ENCODE data around the gene PTCD1. TPM values are rescaled to one million over a fixed set of nuclear protein-coding genes. Genes with fewer than 3 reads are reported as not detected.

Gene PTCD1
- total and polyA plus RNA-seq, 7 experiments from 2014 or later: 3.7 to 10.8 (median 4.3) TPM

DNA sequence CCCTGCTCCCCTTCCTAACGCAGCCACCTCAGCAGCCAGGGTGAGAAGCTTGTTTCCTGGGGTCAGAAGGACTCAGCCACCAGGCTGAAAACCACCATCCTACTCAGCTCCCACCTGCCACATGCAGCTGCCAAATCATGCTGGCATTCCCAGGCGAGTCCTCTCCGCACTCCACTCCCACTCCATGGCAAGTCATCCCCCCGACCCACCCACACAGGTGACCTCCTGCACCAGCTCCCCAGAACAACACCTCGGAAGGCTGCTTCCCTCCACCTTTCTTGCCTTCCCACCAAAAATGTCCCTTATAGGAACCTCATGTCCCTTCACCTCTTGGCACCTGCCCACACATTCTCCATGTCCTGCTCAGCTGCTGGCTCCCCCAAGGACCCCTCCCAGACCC lies 34.8 kb downstream of the PTCD1 start:
- ATAC-seq: no peak
- intact Hi-C loops (cut with micrococcal nuclease): loop anchor here in 1 of 2 donors (10.0 kb wide), 1 partner anchor 681 kb away; the partner anchor contains the start of genes COPS6 and ZNF3
- Mint-ChIP-seq H3K4me3 (peak overlapping the region in 1 of 10 donors; percentile 9), H3K4me1 (peaks cover 26 to 49% (median 32%) of the 10 kb centered on the region in 7 donors), H3K36me3 (peaks cover 8 to 28% (median 14%) of the 10 kb centered on the region in 5 donors), H3K27ac (peak overlapping the region in 7 of 9 donors; percentile 43 to 83 (median 75)), H3K27me3 (no peaks in the 10 kb centered on the region), H3K9me3 (peaks cover 0 to 5% (median 0%) of the 10 kb centered on the region in 11 donors)
- DNase-seq: no peak
- ChIA-PET CTCF (no interaction called here), POLR2A (interaction anchor here (0.7 to 6.3 kb wide), 6 partner anchors 11 to 28 kb away, joined by 3 to 24 read pairs (median 3); no protein-coding TSS in a partner anchor)
- Histone ChIP-seq H3K9me3 (ENCODE audit: control insufficient read depth in 2 of 3, low read length in 3 of 3) (no peaks in the 10 kb centered on the region), H3K27me3 (ENCODE audit: control insufficient read depth in 2 of 2, insufficient read depth in 2 of 2, low read length in 2 of 2) (no peaks in the 10 kb centered on the region), H3K27ac (ENCODE audit: low read depth, low read length) (no peak overlapping the region), H3K4me1 (ENCODE audit: control insufficient read depth in 2 of 2, insufficient read depth in 2 of 2, low read length in 2 of 2) (peaks cover 18 to 21% of the 10 kb centered on the region in 2 donors), H3K4me3 (ENCODE audit: low read length) (no peak overlapping the region), H3K36me3 (ENCODE audit: control insufficient read depth in 2 of 3, insufficient read depth in 3 of 3, low read length in 3 of 3) (peaks cover 0 to 55% (median 14%) of the 10 kb centered on the region in 3 experiments)

- peak overlapping the region in 7 of 9 donors; percentile 6 to 84 (median 53) for H3K27ac Mint-ChIP-seq
- ATAC-seq (no peak), DNase-seq (no peak)
- POLR2A ChIA-PET: interaction anchor here (1.0 to 6.3 kb wide), 4 partner anchors 10 to 27 kb away, joined by 3 to 24 read pairs (median 3); no protein-coding TSS in a partner anchor
- CTCF ChIA-PET: no interaction called here
- H3K27me3 Mint-ChIP-seq: no peaks in the 10 kb centered on the region
- H3K4me1 Mint-ChIP-seq: peaks cover 28 to 48% (median 35%) of the 10 kb centered on the region in 7 donors
- no peak overlapping the region for H3K4me3 ChIP-seq (ENCODE audit: low read length)
- H3K27ac ChIP-seq (ENCODE audit: low read depth, low read length): no peak overlapping the region
- no peaks in the 10 kb centered on the region for H3K27me3 ChIP-seq (ENCODE audit: control insufficient read depth in 2 of 2, insufficient read depth in 2 of 2, low read length in 2 of 2)
- H3K36me3 Mint-ChIP-seq: peaks cover 8 to 30% (median 17%) of the 10 kb centered on the region in 5 donors
- peaks cover 0 to 64% (median 14%) of the 10 kb centered on the region in 3 experiments for H3K36me3 ChIP-seq (ENCODE audit: control insufficient read depth in 2 of 3, insufficient read depth in 3 of 3, low read length in 3 of 3)
- intact Hi-C loops (cut with micrococcal nuclease): loop anchor here in 1 of 2 donors (10.0 kb wide), 1 partner anchor 682 kb away; the partner anchor contains the start of genes COPS6 and ZNF3
- peaks cover 16 to 20% of the 10 kb centered on the region in 2 donors for H3K4me1 ChIP-seq (ENCODE audit: control insufficient read depth in 2 of 2, insufficient read depth in 2 of 2, low read length in 2 of 2)
- H3K9me3 ChIP-seq (ENCODE audit: control insufficient read depth in 2 of 3, low read length in 3 of 3): no peaks in the 10 kb centered on the region
- no peak overlapping the region for H3K4me3 Mint-ChIP-seq
- H3K9me3 Mint-ChIP-seq: peaks cover 0 to 4% (median 0%) of the 10 kb centered on the region in 11 donors
Measured at GRCh38 chr7:99402854-99403253, 35.7 kb downstream of the PTCD1 start.

DNA sequence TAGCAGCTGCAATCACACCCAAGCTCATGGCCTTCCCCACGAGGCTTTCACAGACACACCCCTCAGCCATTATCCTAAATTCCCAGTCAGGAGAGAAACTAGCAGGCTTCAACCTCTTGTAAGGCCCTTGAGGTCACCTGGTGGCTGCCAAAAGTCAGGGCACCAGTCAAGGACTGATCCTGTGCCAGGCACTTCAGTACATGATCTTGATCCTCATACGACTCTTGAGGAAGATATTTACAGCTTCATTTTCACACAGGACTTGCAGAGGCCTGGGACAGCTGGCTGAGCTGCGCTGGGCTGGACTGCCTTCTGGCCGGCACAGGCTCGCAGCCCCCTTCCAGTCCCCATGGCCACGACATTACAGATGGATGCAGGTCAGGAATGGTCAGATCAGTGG lies 39.0 kb downstream of the PTCD1 start:
- H3K27ac ChIP-seq (ENCODE audit: low read depth, low read length): peak overlapping the region; percentile 6
- peaks cover 12 to 30% (median 24%) of the 10 kb centered on the region in 7 donors for H3K4me1 Mint-ChIP-seq
- H3K9me3 ChIP-seq (ENCODE audit: control insufficient read depth in 2 of 3, low read length in 3 of 3): no peaks in the 10 kb centered on the region
- peak overlapping the region in 7 of 9 donors; percentile 6 to 84 (median 58) for H3K27ac Mint-ChIP-seq
- H3K4me1 ChIP-seq (ENCODE audit: control insufficient read depth in 2 of 2, insufficient read depth in 2 of 2, low read length in 2 of 2): no peaks in the 10 kb centered on the region
- H3K9me3 Mint-ChIP-seq: peaks cover 0 to 5% (median 0%) of the 10 kb centered on the region in 11 donors
- ChIA-PET CTCF (interaction anchor here (0.7 kb wide), 1 partner anchor 34 kb away, joined by 3 read pairs; no protein-coding TSS in a partner anchor), POLR2A (interaction anchor here (0.7 to 3.0 kb wide), 4 partner anchors 8 to 108 kb away, joined by 3 to 22 read pairs (median 4); partner anchors contain the start of genes BUD31 and PDAP1)
- H3K27me3 Mint-ChIP-seq: no peaks in the 10 kb centered on the region
- H3K4me3 ChIP-seq (ENCODE audit: low read length): no peak overlapping the region
- H3K4me3 Mint-ChIP-seq: no peak overlapping the region
- intact Hi-C loops (cut with micrococcal nuclease): no loop called here
- peaks cover 8 to 32% (median 20%) of the 10 kb centered on the region in 5 donors for H3K36me3 Mint-ChIP-seq
- no peaks in the 10 kb centered on the region for H3K27me3 ChIP-seq (ENCODE audit: control insufficient read depth in 2 of 2, insufficient read depth in 2 of 2, low read length in 2 of 2)
- no peak for ATAC-seq
- DNase-seq: no peak
- peaks cover 0 to 93% (median 28%) of the 10 kb centered on the region in 3 experiments for H3K36me3 ChIP-seq (ENCODE audit: control insufficient read depth in 2 of 3, insufficient read depth in 3 of 3, low read length in 3 of 3)

DNA sequence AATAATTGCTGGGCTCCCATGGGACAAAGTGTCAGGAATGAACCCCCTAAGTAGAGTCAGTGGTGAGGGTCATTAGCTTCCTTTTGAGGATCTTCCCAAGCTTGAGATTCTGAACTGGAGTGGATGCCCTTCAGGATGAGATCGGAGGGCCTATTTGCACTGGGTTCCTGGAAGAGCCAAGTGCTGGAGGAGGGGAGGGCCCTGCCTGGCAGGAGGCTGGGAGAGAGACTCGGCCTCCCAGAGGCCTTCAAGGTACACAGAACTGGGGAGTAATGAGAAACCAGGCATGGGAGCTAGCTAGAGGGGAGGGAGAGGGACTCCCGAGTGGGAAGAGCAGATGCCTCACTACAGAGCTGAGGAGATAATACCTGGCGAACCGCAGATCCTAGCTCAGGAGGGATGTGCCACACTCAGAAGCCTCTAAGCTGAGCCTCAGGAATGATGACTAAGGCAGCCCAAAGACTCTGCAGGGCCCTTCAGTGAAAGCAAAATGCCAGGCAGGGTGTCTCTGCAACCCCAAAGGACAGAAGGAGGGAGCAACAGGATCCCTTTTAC lies 39.6 kb downstream of the PTCD1 start:
- no peak overlapping the region for H3K4me3 Mint-ChIP-seq
- H3K9me3 Mint-ChIP-seq: peaks cover 0 to 5% (median 0%) of the 10 kb centered on the region in 11 donors
- peak overlapping the region; percentile 6 for H3K27ac ChIP-seq (ENCODE audit: low read depth, low read length)
- H3K36me3 ChIP-seq (ENCODE audit: control insufficient read depth in 2 of 3, insufficient read depth in 3 of 3, low read length in 3 of 3): peaks cover 0 to 92% (median 34%) of the 10 kb centered on the region in 3 experiments
- H3K4me3 ChIP-seq (ENCODE audit: low read length): no peak overlapping the region
- H3K36me3 Mint-ChIP-seq: peaks cover 8 to 25% (median 20%) of the 10 kb centered on the region in 5 donors
- H3K27me3 Mint-ChIP-seq: no peaks in the 10 kb centered on the region
- H3K4me1 ChIP-seq (ENCODE audit: control insufficient read depth in 2 of 2, insufficient read depth in 2 of 2, low read length in 2 of 2): peaks cover 0 to 1% of the 10 kb centered on the region in 2 donors
- ATAC-seq: no peak
- H3K27me3 ChIP-seq (ENCODE audit: control insufficient read depth in 2 of 2, insufficient read depth in 2 of 2, low read length in 2 of 2): no peaks in the 10 kb centered on the region
- H3K27ac Mint-ChIP-seq: peak overlapping the region in 8 of 9 donors; percentile 67 to 81 (median 74)
- ChIA-PET POLR2A (interaction anchor here (0.6 to 3.0 kb wide), 6 partner anchors 9 to 109 kb away, joined by 3 to 22 read pairs (median 4); partner anchors contain the start of genes BUD31 and PDAP1), CTCF (interaction anchor here (0.7 kb wide), 1 partner anchor 33 kb away, joined by 3 read pairs; no protein-coding TSS in a partner anchor)
- H3K4me1 Mint-ChIP-seq: peaks cover 9 to 27% (median 21%) of the 10 kb centered on the region in 7 donors
- intact Hi-C loops (cut with micrococcal nuclease): no loop called here
- no peak for DNase-seq
- no peaks in the 10 kb centered on the region for H3K9me3 ChIP-seq (ENCODE audit: control insufficient read depth in 2 of 3, low read length in 3 of 3)

- H3K4me3 ChIP-seq (ENCODE audit: low read length): no peak overlapping the region
- no peak overlapping the region for H3K27ac ChIP-seq (ENCODE audit: low read depth, low read length)
- H3K36me3 Mint-ChIP-seq: peaks cover 0 to 17% (median 13%) of the 10 kb centered on the region in 5 donors
- ChIA-PET POLR2A (no interaction called here), CTCF (no interaction called here)
- H3K27me3 ChIP-seq (ENCODE audit: control insufficient read depth in 2 of 2, insufficient read depth in 2 of 2, low read length in 2 of 2): no peaks in the 10 kb centered on the region
- no peak for ATAC-seq
- no peaks in the 10 kb centered on the region for H3K27me3 Mint-ChIP-seq
- intact Hi-C loops (cut with micrococcal nuclease): no loop called here
- peaks cover 0 to 2% (median 0%) of the 10 kb centered on the region in 11 donors for H3K9me3 Mint-ChIP-seq
- peaks cover 0 to 88% (median 29%) of the 10 kb centered on the region in 3 experiments for H3K36me3 ChIP-seq (ENCODE audit: control insufficient read depth in 2 of 3, insufficient read depth in 3 of 3, low read length in 3 of 3)
- no peaks in the 10 kb centered on the region for H3K9me3 ChIP-seq (ENCODE audit: control insufficient read depth in 2 of 3, low read length in 3 of 3)
- peaks cover 18 to 31% (median 23%) of the 10 kb centered on the region in 7 donors for H3K4me1 Mint-ChIP-seq
- no peak overlapping the region for H3K4me3 Mint-ChIP-seq
- DNase-seq: no peak
- H3K27ac Mint-ChIP-seq: peak overlapping the region in 8 of 9 donors; percentile 19 to 91 (median 73)
- peaks cover 4 to 9% of the 10 kb centered on the region in 2 donors for H3K4me1 ChIP-seq (ENCODE audit: control insufficient read depth in 2 of 2, insufficient read depth in 2 of 2, low read length in 2 of 2)
Measured at GRCh38 chr7:99397297-99397983, 41.2 kb downstream of the PTCD1 start.
